Body of pancreas (tissue), 4 donors: Measurements from ENCODE around the gene GPC2.

Experiments used
- POLR2A ChIP-seq, 3 donors: fragments of 450-650 bp; IDR thresholded peaks; one replicate each; pipeline ENCODE4 v1.6.1; 2016; ENCODE audit warnings: antibody characterized with exemption in 3 of 3, mild to moderate bottlenecking in 2 of 3
- TF ChIP-seq, protein P1 (sequence below), 7 experiments: fragments of 450-650 bp in 4 of 7; fragments of 200-600 bp in 3 of 7; sonication (generic) in 3 of 7; IDR thresholded peaks; one replicate each; pipeline ENCODE4 v1.5.1; 2016 to 2019; ENCODE audit warnings: antibody characterized with exemption in 7 of 7

DNA sequence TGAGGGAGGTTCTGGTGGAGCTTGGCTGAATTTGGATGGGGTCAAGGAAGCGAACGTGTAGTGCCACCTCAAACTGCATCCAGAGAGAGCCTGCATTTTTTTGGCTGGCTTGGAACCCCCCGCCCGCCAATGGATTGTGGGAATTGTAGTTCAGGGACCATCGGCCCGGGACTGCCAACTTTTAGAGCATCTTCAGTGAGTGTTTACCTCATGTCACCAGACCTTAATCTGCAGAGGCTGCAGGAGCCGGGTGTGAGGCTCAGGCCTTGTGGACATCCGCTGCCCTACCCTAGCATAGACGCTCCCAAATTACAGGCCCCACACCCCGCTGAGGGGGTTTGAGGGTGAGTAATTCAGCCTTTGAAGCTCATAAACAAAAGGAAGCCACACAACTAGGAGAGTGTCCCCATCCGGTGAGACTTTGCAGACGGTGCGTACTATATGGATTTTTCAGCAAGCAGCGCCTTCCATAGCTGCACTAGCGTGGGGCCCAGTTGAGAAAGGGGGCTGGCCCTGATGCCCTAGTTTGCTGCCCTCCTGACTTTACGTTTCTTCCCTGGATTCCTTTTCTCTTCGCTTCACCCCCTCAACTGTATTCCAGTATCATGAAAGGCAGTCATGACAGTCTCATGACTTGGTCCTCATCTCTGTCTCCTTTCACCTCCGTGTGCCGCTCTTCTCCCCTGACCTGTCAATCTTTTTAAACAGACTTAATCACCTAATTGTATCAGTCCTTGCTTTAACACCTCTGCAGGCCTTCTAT lies 57.0 kb downstream of the GPC2 start:
- TF ChIP-seq, protein P1, sequence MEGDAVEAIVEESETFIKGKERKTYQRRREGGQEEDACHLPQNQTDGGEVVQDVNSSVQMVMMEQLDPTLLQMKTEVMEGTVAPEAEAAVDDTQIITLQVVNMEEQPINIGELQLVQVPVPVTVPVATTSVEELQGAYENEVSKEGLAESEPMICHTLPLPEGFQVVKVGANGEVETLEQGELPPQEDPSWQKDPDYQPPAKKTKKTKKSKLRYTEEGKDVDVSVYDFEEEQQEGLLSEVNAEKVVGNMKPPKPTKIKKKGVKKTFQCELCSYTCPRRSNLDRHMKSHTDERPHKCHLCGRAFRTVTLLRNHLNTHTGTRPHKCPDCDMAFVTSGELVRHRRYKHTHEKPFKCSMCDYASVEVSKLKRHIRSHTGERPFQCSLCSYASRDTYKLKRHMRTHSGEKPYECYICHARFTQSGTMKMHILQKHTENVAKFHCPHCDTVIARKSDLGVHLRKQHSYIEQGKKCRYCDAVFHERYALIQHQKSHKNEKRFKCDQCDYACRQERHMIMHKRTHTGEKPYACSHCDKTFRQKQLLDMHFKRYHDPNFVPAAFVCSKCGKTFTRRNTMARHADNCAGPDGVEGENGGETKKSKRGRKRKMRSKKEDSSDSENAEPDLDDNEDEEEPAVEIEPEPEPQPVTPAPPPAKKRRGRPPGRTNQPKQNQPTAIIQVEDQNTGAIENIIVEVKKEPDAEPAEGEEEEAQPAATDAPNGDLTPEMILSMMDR (IDR thresholded peaks at IDR 0.05), result no peak
- no peak for TF ChIP-seq POLR2A (IDR thresholded peaks at IDR 0.05)
